ENCODE measurements around the gene IRS2.

DNA sequence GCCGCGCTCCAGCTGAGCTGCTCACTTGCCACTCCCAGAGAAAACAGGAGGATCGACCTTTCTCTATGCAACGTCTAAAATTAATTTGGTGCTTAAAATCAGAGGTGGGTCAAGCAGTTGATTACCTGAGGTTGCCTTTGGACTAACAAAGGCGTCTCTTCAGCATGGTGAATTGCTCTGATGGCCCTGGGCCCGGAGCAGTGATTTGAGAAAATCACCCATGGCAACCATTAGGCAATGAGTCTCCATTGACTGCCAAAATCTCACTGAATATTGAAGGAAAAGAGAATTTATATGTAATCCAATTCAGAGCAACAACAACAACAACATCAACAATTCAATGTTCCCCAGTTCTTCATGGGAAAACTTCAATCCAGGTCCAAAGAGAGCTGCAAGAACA, 61.8 kb downstream of the IRS2 start:
- TF ChIP-seq, protein P1, sequence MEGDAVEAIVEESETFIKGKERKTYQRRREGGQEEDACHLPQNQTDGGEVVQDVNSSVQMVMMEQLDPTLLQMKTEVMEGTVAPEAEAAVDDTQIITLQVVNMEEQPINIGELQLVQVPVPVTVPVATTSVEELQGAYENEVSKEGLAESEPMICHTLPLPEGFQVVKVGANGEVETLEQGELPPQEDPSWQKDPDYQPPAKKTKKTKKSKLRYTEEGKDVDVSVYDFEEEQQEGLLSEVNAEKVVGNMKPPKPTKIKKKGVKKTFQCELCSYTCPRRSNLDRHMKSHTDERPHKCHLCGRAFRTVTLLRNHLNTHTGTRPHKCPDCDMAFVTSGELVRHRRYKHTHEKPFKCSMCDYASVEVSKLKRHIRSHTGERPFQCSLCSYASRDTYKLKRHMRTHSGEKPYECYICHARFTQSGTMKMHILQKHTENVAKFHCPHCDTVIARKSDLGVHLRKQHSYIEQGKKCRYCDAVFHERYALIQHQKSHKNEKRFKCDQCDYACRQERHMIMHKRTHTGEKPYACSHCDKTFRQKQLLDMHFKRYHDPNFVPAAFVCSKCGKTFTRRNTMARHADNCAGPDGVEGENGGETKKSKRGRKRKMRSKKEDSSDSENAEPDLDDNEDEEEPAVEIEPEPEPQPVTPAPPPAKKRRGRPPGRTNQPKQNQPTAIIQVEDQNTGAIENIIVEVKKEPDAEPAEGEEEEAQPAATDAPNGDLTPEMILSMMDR (optimal IDR thresholded peaks at IDR 0.05 in 1 of 3, IDR thresholded peaks at IDR 0.05 in 1 of 3, conservative IDR thresholded peaks at IDR 0.05 in 1 of 3; ENCODE audit: extremely low read depth in 1 of 3, insufficient read depth in 2 of 3, low read length in 3 of 3) = no peak
- TF ChIP-seq EZH2 (IDR thresholded peaks at IDR 0.05; ENCODE audit: low read length) = no peak
